Panc1 (cell line): ENCODE data around the gene FBXW8. TPM values are rescaled to one million over a fixed set of nuclear protein-coding genes. Genes with fewer than 3 reads are reported as not detected.

Experiments used
- ATAC-seq: fragments of 200-7000 bp; cut with Tn5 transposase; 2 replicates; pipeline ENCODE4 v1.9.1; 2020; ENCODE audit warnings: mild to moderate bottlenecking, moderate library complexity
- BruUV-seq: library from RNA; stranded (reverse); fragments of 400-500 nt; replicated peaks from 2 replicates; lab custom pipeline; 2021; lab: Mats Ljungman, UMichigan
- CTCF ChIA-PET: fragments of 300-600 bp; sonication (Branson Sonifier 250); formaldehyde crosslinking; loops from one replicate; lab custom pipeline; 2022; ENCODE audit warnings: antibody characterized with exemption; lab: Charles Lee
- POLR2A ChIA-PET: fragments of 300-600 bp; sonication (Branson Sonifier 250); formaldehyde crosslinking; loops from one replicate; lab custom pipeline; 2022; ENCODE audit warnings: antibody characterized with exemption; lab: Charles Lee
- DNase-seq: peaks from one replicate; pipeline ENCODE4 v3.0.0-alpha.2; 2010; ENCODE audit warnings: low read depth, low spot score
- H3K27ac ChIP-seq: 2 replicates; pipeline ENCODE4 v1.5.1; 2011; ENCODE audit warnings: mild to moderate bottlenecking, low read length, inconsistent platforms
- H3K27me3 ChIP-seq: fragments of 200-500 bp; sonication (Bioruptor generic); 2 replicates; pipeline ENCODE4 v1.6.0; 2014; ENCODE audit warnings: low read length, inconsistent platforms; ENCODE audit not compliant: control insufficient read depth, insufficient read depth
- H3K36me3 ChIP-seq: fragments of 200-500 bp; sonication (Bioruptor generic); 2 replicates; pipeline ENCODE4 v1.5.1; 2014; ENCODE audit warnings: inconsistent platforms, mild to moderate bottlenecking, low read length, moderate library complexity; ENCODE audit not compliant: control insufficient read depth, insufficient read depth
- H3K4me1 ChIP-seq: 2 replicates; pipeline ENCODE4 v1.5.1; 2011; ENCODE audit warnings: inconsistent platforms, mild to moderate bottlenecking, low read length, moderate library complexity; ENCODE audit not compliant: control insufficient read depth, insufficient read depth
- H3K4me3 ChIP-seq, 2 experiments: 2 replicates each; pipeline ENCODE4 v1.5.1; 2011 to 2012; ENCODE audit warnings: low read depth in 2 of 2, low read length in 2 of 2, mild to moderate bottlenecking in 2 of 2, inconsistent platforms in 1 of 2, moderate library complexity in 1 of 2
- H3K9me3 ChIP-seq: fragments of 200-500 bp; sonication (Bioruptor generic); 2 replicates; pipeline ENCODE4 v1.5.1; 2014; ENCODE audit warnings: low read depth, mild to moderate bottlenecking, inconsistent platforms, low read length, moderate library complexity; ENCODE audit not compliant: control insufficient read depth, insufficient read depth
- CTCF ChIP-seq: fragments of 450-650 bp; IDR thresholded peaks from 2 replicates; pipeline ENCODE4 v1.5.1; 2017; ENCODE audit warnings: mild to moderate bottlenecking
- POLR2AphosphoS5 ChIP-seq: IDR thresholded peaks from 2 replicates; pipeline ENCODE4 v1.6.1; 2012; ENCODE audit warnings: mild to moderate bottlenecking, low read depth, low read length, moderate library complexity
- SIN3A ChIP-seq: IDR thresholded peaks from 2 replicates; pipeline ENCODE4 v1.6.1; 2012; ENCODE audit warnings: low read depth, mild to moderate bottlenecking, low read length, moderate library complexity, borderline replicate concordance; ENCODE audit not compliant: insufficient read depth
- TCF7L2 ChIP-seq: IDR thresholded peaks from 2 replicates; pipeline ENCODE4 v1.6.1; 2011; ENCODE audit warnings: mild to moderate bottlenecking, low read depth, low read length, inconsistent platforms
- in situ Hi-C: cut with HindIII; loops from 2 replicates; pipeline ENCODE4 v1.10.0; 2016; ENCODE audit warnings: low sequenced_read_pairs, low pct_unique_long_range_greater_than_20kb
- intact Hi-C: fragments of 100-400 bp; cut with micrococcal nuclease; formaldehyde crosslinking; loops from one replicate; pipeline ENCODE4 v1.10.0; 2022; ENCODE audit not compliant: unreplicated experiment
- total RNA-seq: library from RNA; stranded (reverse); gene quantifications from one replicate; pipeline ENCODE4 v1.2.1, GENCODE V29; 2021; ENCODE audit not compliant: unreplicated experiment
- TF ChIP-seq, protein P1 (sequence below), 2 experiments: IDR thresholded peaks; 2 replicates each; pipeline ENCODE4 v1.6.1; 2011 to 2012; ENCODE audit warnings: low read depth in 2 of 2, control low read depth in 1 of 2, low read length in 1 of 2, mild to moderate bottlenecking in 1 of 2, moderate library complexity in 1 of 2; ENCODE audit not compliant: insufficient read depth in 1 of 2

The FBXW8 gene
- total RNA-seq, 1 experiment from 2014 or later: 18.0 TPM

- no peak for DNase-seq
- intact Hi-C loops: no loop called here
- no peak for ATAC-seq
- TF ChIP-seq, protein P1, sequence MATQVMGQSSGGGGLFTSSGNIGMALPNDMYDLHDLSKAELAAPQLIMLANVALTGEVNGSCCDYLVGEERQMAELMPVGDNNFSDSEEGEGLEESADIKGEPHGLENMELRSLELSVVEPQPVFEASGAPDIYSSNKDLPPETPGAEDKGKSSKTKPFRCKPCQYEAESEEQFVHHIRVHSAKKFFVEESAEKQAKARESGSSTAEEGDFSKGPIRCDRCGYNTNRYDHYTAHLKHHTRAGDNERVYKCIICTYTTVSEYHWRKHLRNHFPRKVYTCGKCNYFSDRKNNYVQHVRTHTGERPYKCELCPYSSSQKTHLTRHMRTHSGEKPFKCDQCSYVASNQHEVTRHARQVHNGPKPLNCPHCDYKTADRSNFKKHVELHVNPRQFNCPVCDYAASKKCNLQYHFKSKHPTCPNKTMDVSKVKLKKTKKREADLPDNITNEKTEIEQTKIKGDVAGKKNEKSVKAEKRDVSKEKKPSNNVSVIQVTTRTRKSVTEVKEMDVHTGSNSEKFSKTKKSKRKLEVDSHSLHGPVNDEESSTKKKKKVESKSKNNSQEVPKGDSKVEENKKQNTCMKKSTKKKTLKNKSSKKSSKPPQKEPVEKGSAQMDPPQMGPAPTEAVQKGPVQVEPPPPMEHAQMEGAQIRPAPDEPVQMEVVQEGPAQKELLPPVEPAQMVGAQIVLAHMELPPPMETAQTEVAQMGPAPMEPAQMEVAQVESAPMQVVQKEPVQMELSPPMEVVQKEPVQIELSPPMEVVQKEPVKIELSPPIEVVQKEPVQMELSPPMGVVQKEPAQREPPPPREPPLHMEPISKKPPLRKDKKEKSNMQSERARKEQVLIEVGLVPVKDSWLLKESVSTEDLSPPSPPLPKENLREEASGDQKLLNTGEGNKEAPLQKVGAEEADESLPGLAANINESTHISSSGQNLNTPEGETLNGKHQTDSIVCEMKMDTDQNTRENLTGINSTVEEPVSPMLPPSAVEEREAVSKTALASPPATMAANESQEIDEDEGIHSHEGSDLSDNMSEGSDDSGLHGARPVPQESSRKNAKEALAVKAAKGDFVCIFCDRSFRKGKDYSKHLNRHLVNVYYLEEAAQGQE (IDR thresholded peaks at IDR 0.05; ENCODE audit: insufficient read depth in 1 of 2, low read depth in 2 of 2, low read length in 1 of 2): no peak
- TF ChIP-seq SIN3A (no peak), TCF7L2 (no peak), POLR2AphosphoS5 (no peak), CTCF (no peak)
- H3K36me3 ChIP-seq: no peaks in the 10 kb centered on the region; the same call in 1 of the 2 replicates
- ChIA-PET POLR2A (no interaction called here), CTCF (no interaction called here)
- BruUV-seq: no TSS peak
- H3K9me3 ChIP-seq: no peaks in the 10 kb centered on the region
- in situ Hi-C loops: no loop called here
- H3K27me3 ChIP-seq: no peaks in the 10 kb centered on the region
- no peaks in the 10 kb centered on the region for H3K4me1 ChIP-seq
- H3K4me3 ChIP-seq: no peak overlapping the region
- H3K27ac ChIP-seq: no peak overlapping the region
Observed at GRCh38 chr12:117006333-117006732, 95.6 kb downstream of the FBXW8 start.

DNA sequence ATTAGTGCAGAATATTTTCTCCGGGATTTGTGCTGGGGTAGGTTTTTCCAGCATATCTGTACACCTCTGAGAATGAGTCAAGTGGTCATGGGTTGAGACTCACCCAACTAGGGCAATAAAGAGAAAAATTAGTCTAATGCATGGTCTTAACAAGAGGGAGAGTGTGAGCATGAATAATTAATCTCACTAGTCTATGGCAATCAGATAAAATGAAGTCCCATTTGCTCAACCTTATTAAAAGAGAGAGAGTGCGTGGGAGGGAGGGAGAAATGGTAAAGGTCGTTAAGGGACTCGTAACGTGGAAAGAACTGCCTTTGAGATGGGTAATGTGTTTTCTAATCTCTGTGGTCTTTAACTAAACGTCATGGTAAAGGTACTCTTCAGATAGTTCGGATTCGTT lies 96.8 kb downstream of the FBXW8 start:
- CTCF ChIA-PET: no interaction called here
- intact Hi-C loops: no loop called here
- no peaks in the 10 kb centered on the region for H3K9me3 ChIP-seq
- ATAC-seq: no peak
- no TSS peak for BruUV-seq
- in situ Hi-C loops: no loop called here
- no peaks in the 10 kb centered on the region; the same call in 1 of the 2 replicates for H3K36me3 ChIP-seq
- H3K4me3 ChIP-seq: no peak overlapping the region
- POLR2A ChIA-PET: no interaction called here
- no peak overlapping the region for H3K27ac ChIP-seq
- no peaks in the 10 kb centered on the region for H3K27me3 ChIP-seq
- H3K4me1 ChIP-seq: no peaks in the 10 kb centered on the region
- no peak for DNase-seq
- TF ChIP-seq TCF7L2 (no peak), CTCF (no peak), SIN3A (no peak)
